GM12874 (cell line): Measurements from ENCODE around the gene RTL5.
A peak's percentile ranks its signal among the peaks of the same experiment; 100 is the strongest.

Experiments
- TF ChIP-seq, protein P1 (sequence below): IDR thresholded peaks from 2 replicates; pipeline ENCODE4 v1.5.1; 2011; ENCODE audit warnings: low read depth, mild to moderate bottlenecking, control low read depth, low read length, moderate library complexity; ENCODE audit not compliant: insufficient read depth

Gene RTL5

DNA sequence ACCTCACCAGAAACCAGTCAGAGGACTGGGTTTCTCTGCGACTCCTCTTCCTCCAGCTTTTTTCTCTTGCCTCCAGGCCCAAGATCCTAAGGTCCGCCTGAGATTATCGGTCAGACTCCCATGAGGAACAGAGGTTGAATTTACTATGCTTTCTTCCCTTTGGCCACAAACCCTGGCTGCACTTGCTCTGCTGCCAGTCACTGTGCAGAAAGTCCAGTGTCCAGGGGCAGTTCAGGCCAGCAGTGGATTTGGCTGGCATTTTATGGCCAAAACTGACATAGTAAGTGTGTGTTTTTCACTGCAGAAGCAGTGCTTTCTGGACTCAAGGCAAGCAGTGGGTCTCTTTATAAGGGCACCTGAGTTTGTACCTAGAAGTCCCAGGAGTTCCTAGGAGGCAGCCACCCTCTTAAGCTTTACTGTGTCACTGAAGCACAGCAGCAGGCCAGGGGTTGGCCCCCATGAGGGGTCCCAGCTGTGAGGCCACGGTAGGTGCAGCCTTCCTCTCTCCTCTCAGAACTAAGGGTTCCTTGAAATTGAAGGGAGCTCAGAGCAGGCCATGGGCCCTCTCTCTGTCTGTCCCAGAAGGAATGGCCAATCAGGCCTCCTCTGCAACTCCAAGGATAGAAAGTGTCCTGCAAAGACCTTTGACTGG is 3.4 kb downstream of the RTL5 start:
- TF ChIP-seq, protein P1, sequence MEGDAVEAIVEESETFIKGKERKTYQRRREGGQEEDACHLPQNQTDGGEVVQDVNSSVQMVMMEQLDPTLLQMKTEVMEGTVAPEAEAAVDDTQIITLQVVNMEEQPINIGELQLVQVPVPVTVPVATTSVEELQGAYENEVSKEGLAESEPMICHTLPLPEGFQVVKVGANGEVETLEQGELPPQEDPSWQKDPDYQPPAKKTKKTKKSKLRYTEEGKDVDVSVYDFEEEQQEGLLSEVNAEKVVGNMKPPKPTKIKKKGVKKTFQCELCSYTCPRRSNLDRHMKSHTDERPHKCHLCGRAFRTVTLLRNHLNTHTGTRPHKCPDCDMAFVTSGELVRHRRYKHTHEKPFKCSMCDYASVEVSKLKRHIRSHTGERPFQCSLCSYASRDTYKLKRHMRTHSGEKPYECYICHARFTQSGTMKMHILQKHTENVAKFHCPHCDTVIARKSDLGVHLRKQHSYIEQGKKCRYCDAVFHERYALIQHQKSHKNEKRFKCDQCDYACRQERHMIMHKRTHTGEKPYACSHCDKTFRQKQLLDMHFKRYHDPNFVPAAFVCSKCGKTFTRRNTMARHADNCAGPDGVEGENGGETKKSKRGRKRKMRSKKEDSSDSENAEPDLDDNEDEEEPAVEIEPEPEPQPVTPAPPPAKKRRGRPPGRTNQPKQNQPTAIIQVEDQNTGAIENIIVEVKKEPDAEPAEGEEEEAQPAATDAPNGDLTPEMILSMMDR, result no peak

DNA sequence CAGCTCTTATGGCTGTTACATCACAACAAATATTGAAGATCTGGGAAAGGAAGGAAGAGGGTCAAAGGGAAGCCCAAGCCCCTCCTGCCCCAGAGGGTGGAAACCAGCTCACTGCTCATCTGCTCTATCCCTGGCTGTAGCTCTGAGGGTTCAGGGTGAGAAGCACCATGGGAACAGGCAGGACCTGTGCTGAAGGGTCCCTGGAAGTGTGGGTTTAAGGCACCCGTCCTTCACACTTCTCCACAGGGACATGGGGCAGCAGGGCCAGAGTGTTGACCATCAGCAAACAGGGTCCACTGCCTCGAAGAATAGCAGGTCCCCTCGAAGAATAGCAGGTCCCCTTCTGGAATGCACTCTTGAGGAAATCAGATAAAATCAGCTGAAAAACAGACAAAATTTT is 4.4 kb downstream of the RTL5 start:
- TF ChIP-seq, protein P1, result no peak

DNA sequence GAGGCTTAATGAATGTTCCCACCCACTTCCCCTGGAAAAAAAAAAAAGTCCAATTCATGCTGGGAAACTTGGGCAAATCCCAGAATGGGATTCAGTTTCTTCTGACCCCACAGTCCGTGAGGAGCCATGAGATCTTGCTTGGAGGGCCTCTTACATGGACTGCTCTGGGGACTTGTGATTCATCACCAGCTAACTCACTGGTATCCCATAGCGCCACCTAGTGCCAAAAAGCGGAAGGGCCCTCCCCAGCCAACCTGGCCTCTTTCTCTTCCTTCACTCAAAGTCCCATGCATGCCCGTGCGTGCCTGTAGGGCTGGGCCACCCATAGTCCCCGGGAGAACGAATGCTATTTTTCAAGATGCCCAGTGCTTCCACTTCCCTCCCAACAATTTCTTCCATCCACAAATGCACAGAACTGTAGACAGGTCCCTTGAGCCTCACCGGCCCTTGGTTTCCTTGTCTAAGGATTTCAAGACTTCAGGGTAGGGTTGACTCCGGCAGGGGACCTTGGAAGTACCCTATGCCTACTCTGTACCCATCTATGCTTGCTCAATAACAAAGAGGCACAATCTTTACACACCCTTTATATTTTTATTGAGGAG is 5.1 kb downstream of the RTL5 start:
- TF ChIP-seq, protein P1, result peak; percentile 76

DNA sequence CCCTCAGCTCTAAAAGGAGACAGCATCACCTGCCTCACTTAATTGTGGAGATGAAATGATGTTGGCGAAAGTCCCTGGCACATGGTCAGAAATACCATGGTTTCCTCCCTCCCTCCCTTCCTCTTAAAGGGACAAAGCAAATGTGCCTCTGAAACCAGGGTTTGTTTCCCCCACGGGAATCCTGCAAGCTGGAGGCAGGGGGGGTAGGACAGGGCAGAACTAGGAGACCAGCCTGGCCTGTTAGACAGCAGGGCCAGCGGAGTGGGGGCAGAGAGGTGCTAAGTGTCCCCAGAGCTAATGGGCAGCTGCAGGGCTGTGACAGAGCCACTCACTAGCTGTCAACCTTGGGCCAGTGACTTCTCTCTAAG is 5.7 kb downstream of the RTL5 start:
- TF ChIP-seq, protein P1, result no peak

DNA sequence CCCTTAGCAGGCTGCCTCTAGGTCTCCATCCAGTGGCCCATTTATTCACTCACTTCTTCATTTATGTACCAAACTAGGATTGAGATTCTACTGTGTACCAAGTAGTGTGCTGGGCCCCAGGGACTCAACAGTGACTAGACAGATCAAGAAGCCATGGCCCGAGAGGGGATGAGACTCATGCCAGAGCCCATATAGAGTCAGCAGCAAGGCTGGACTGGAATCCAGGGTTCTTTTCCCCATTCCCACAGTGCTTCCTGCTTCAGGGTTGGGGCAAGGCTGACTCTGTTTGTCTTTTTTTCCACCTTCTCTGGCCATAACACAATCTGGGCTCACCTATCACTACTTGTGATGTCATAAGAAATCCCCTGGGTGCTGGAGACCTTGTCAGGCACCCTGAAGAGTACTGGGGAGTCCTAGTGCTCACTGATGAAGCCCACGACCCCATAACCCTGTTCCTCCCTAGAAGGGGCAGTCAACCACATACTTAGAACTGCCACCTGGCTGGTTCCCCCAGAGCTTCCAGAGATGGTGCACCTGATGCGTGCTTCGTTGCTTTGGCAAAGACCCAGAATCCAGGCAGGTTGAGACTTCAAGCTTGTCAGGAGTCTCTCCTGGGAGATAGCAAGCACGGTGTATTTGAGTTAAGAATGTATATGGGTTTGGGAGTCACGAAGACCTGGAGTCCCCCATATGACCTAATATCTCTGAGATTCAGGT is 6.2 kb downstream of the RTL5 start:
- TF ChIP-seq, protein P1, result no peak

DNA sequence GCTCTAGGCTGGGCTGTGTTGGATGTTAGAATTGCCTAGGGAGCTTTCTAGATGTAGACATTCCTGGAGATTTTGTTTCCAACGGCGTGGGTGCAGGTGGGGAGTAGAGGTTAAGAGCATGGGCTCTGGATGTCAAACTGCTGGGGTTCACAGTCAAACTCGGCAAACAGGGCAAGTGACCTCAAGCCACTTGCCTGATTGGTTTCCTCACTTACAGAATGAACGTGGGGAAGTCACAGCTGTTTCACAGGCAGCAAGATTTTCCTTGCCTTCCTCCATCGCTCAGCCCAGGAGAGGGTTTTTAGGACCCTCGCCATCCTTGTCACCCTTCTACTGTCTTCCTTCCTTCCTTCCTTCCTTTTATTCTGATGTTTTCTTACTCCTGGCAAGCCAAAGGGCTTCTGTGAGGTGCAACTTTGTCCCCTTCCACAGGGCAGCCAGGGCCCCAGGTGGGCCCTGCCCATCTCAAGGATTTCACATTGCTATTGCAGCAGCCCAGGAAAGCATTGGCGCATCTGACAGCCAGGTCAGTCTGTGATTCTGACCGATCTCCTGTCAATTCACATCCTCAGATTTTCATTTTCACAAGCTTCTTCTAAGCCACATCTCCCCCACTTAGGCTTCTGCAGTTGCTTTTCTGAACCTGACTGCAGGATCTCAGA is 7.0 kb downstream of the RTL5 start:
- TF ChIP-seq, protein P1, result no peak

DNA sequence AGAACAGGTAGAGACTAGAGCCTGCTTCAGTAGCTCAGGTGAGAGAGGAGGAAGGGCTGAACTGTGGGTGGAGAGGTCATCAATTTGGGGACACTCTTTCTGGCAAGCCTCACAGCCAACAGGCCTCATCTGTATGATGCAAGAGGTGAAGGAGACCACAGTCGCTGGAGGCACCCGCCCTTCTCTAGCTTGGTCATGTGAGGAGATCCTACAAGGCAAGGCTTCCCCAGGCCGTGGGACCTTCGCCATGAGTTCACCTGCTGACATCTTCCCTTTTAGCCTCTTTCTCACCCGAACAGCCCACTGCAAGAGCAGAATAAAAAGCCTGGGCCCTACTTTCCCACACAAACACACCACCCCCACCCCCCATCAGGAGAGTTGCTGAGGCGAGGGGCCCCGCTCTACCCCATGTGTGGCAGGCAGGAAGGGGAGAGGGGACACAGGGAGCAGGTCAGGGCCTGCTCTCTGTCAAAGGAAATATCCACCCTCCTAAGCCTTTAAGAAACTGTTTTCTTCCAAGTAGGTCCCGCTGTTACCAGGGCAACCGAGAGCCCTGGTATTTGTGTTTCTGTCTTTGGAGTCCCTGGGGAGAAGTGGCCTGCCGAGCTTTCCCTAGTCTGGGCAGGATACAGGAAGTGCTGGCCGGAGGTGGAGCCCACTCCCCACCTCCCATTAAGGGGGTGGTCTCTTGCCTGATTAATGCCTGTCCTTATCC is 8.1 kb downstream of the RTL5 start:
- TF ChIP-seq, protein P1, result no peak
